Skin epidermis (tissue), 12 donors: ENCODE measurements around the gene OSGIN1.
A peak's percentile ranks its signal among the peaks of the same experiment; 100 is the strongest.

ENCODE experiments used
- H3K27ac ChIP-seq, 21 experiments: fragments of 200-600 bp; sonication (generic) in 11 of 21; one replicate each; pipeline ENCODE4 v1.5.0; 2020; ENCODE audit warnings: mild to moderate bottlenecking in 3 of 21, inconsistent platforms in 2 of 21, moderate library complexity in 2 of 21
- H3K4me3 ChIP-seq, 7 experiments: fragments of 200-600 bp; sonication (generic) in 2 of 7; one replicate each; pipeline ENCODE4 v1.5.0; 2020; ENCODE audit warnings: inconsistent platforms in 2 of 7, mild to moderate bottlenecking in 2 of 7, moderate library complexity in 1 of 7

The OSGIN1 gene

DNA sequence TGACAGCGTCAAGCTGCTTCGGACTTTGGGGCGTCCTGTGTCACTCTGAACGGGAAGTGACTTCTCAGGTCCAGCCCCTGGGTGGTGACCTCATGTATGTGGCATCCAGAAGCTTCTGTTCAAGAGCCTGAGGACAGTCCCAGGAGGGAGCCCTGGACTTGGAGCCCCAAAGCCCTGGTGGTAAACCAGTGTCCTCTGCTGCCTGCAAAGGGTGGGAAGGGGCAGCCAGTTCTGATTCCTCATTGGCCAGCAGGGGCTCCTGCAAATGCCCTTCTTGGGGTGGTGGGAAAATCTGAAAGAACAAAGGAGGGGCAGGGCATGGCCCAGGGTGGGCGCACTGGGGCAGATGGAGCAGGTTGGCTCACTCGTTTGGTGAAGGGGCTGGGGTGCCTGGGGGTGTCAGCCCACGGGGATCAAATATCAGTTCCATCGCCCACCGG is 1.6 kb downstream of the OSGIN1 start:
- Histone ChIP-seq H3K27ac (peak overlapping the region in 1 of 21 experiments; percentile 11), H3K4me3 (no peak overlapping the region)

DNA sequence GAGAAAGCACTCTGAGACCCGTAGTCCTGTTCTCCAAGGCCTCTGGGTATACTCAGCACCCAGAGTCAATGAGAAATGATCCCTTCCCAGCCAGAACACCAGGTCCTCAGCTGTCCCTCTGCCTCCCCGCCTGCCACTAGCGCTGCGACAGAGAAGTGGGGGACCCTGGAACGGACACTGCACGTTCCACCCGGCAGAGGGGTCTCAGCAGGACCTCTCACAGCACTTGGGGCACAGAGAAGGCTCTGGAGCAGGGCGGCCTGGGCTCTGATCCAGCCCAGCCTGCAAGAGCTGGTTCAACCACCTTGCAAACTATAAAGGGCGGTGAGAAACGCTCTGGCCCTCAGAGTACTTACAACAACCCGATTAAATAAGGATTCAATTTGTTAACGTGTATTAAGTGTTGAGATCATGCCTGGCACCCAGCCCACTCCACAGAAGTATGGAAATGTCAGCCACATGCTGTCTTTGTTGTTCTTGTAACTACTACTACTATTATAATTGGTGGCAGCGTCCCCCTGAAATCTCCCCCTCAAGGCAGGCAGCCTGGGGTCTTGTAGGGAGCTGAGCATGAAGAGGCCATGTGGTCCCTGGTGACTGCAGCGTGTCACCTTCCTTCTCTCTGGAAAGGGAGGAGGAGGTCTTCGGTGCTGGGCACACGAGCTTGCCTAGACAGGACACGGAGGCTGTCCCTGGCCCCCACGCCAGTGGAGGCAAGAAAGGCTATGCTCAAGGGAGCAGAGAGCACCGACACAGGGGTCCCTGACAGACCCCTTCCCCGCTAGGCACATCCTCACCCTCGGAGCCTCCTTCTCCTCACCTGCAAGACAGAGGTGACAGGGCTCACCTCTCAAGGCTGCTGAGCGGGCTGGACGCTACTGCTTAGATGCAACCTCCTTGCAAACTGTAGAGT is 2.4 kb downstream of the OSGIN1 start:
- no peak overlapping the region for H3K4me3 ChIP-seq
- no peak overlapping the region for H3K27ac ChIP-seq

GRCh38 chr16:83956336-83957289 is 3.6 kb downstream of the OSGIN1 start:
- Histone ChIP-seq H3K4me3 (no peak overlapping the region), H3K27ac (no peak overlapping the region)

DNA sequence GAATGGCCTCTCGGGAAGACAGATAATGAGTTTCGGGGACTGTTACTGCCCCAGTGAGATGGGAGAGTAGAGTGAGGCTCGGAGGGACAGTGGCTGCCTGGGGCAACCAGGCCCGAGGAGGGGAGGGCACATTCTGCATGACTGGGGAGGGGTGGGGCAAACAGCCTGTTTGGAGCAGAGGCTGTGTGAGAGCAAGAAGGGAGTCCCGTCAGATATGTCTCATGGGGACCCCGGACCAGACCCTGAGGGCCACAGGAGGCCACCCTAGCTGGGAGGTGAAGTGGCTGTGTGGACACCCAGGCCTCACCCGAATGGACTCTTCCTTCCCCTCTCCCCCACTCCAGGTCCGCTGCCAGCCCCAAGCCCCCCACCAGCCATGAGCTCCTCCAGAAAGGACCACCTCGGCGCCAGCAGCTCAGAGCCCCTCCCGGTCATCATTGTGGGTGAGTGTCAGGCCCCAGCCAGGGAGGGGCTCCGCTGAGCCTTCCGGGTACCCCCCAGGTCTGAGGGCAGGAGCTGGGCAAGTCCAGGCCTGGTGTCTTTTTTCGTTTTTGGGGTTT is 4.3 kb downstream of the OSGIN1 start:
- no peak overlapping the region for H3K4me3 ChIP-seq
- H3K27ac ChIP-seq = no peak overlapping the region

DNA sequence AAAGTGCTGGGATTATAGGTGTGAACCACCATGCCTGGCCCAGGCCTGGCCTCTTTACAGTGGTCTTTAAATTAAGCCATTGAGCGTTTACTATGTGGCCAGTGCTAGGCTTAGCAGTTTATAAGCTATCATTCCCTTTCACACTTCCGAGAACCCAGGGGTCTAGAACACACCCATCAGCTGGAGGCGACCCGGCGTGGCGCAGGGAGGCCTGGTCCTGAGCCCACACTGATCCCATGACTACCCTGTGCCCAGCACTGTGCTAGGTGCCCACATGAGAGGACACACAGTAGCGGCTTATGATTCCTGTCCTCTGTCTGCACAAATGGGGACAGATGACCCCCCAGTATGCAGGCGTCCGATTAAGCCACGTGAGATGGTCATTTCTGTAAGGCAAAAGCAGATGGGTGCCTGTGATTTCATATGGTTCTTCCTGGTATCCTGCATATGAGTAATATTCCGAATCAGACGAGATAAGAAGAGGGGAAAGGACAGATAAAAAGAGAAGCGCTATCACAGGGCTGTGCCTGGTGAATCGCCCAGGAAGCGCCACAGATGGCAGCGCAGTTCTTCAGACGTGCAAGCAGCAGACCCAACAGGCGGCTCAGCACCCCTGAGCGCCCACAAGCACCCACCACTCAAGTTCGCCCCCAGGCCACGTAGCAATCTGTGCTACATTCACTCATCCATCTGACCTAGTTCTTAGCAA is 5.3 kb downstream of the OSGIN1 start:
- H3K4me3 ChIP-seq = no peak overlapping the region
- H3K27ac ChIP-seq = no peak overlapping the region

DNA sequence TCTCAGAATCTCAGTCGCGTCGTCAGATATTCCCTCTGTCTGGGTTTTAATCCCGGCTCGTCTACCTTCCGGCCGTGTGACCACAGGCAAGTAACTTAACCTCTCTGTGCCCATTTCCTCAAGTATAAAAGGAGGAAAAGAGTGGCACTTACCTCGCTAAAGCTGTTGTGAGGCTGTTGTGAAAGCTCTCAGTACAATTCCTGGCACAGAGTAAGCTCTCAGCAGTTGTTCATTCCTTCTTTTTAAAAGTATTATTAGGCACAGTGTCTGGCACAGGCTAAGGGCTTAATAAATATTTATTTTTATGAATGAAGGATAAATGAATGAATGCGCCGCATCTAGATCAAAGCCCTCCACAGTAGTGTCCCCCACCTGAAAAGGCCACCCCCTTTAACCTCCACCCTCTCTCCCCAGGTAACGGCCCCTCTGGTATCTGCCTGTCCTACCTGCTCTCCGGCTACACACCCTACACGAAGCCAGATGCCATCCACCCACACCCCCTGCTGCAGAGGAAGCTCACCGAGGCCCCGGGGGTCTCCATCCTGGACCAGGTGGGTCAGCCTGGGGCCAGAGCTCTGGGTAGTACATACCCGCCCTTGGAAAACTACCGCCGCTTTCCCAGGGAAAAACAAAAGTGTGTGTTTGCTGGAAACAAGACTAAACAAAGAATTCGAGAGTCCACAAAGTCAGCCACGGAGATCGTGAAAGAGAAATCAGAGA is 6.0 kb downstream of the OSGIN1 start:
- Histone ChIP-seq H3K4me3 (no peak overlapping the region), H3K27ac (no peak overlapping the region)

GRCh38 chr16:83959656-83960434 is 6.8 kb downstream of the OSGIN1 start:
- no peak overlapping the region for H3K27ac ChIP-seq
- H3K4me3 ChIP-seq = no peak overlapping the region

DNA sequence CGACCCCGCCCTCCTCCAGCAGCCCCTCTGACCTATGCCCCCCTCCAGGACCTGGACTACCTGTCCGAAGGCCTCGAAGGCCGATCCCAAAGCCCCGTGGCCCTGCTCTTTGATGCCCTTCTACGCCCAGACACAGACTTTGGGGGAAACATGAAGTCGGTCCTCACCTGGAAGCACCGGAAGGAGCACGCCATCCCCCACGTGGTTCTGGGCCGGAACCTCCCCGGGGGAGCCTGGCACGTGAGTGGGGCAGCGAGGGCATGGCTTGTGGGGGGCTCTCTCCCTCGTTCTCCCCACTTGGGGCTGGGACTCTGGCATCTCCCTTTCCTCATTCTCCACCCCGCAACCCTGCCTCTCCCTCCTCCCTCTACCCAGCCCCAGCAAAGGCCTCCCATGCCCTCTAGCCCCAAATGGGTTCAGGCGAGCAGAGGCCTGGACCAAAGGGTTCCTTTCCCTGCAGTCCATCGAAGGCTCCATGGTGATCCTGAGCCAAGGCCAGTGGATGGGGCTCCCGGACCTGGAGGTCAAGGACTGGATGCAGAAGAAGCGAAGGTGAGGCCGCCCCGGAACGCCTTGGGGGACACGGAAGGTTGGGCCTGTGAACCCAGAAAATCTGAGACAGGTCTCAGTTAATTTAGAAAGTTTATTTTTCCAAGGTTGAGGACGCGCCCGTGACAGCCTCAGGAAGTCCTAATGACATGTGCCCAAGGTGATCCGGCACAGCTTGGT is 7.6 kb downstream of the OSGIN1 start:
- Histone ChIP-seq H3K27ac (no peak overlapping the region), H3K4me3 (no peak overlapping the region)

- no peak overlapping the region for H3K4me3 ChIP-seq
- H3K27ac ChIP-seq = no peak overlapping the region
These were observed 8.6 kb downstream of the OSGIN1 start for GRCh38 chr16:83961591-83961990.

GRCh38 chr16:83963277-83964119 is 10.5 kb downstream of the OSGIN1 start:
- no peak overlapping the region for H3K27ac ChIP-seq
- no peak overlapping the region for H3K4me3 ChIP-seq

GRCh38 chr16:83964684-83965443 is 11.8 kb downstream of the OSGIN1 start:
- Histone ChIP-seq H3K4me3 (no peak overlapping the region), H3K27ac (no peak overlapping the region)

- Histone ChIP-seq H3K27ac (no peak overlapping the region), H3K4me3 (no peak overlapping the region)
These were observed 12.6 kb downstream of the OSGIN1 start for GRCh38 chr16:83965444-83966152.

- H3K4me3 ChIP-seq = no peak overlapping the region
- H3K27ac ChIP-seq = no peak overlapping the region
These were observed 13.2 kb downstream of the OSGIN1 start for GRCh38 chr16:83966153-83966696.

DNA sequence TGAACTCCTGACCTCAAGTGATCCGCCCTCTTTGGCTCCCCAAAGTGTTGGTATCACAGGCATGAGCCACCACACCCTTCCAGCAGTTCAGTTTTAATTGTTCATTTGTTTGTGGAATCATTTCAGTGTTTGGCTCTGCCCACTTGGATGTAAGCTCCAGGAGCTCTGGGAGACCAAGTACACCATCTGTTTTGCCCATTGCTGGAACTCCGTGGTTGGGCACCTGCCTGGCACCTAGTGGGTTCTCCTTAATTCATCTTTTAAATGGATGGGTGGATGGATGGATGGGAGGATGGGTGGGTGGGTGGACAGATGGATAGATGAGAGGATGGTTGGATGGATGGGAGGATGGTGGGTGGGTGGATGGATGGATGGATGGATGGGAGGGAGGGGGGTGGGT is 14.1 kb downstream of the OSGIN1 start:
- H3K4me3 ChIP-seq = no peak overlapping the region

GRCh38 chr16:83967838-83968305 is 14.8 kb downstream of the OSGIN1 start, which contains the start of gene NECAB2:
NECAB2 (plus strand) TSS chr16:83968244; CDS start chr16:83968649, 405 bp downstream.
- Histone ChIP-seq H3K4me3 (peak within 1 kb of the TSS in 1 of 7 experiments; percentile 19), H3K27ac (no peak within 1 kb of the TSS)

More for the DNA sequence above, 14.1 kb downstream of the OSGIN1 start:
- no peak overlapping the region for H3K27ac ChIP-seq
